Liver (tissue), 9 donors: ENCODE measurements around the gene THAP4. TPM values are rescaled to one million over a fixed set of nuclear protein-coding genes. Genes with fewer than 3 reads are reported as not detected.

ENCODE experiments used
- DNase-seq: peaks from one replicate; pipeline ENCODE4 v3.0.0-alpha.2; 2017; ENCODE audit warnings: low spot score
- H3K27ac ChIP-seq, 2 donors: one replicate each; pipeline ENCODE4 v1.7.0; 2013; ENCODE audit warnings: inconsistent platforms in 2 of 2, low read length in 2 of 2, control low read depth in 1 of 2, low read depth in 1 of 2, mild to moderate bottlenecking in 1 of 2
- H3K27me3 ChIP-seq, 4 donors: one replicate each; pipeline versions ENCODE4 v1.6.1 to v1.7.0; 2013; ENCODE audit warnings: low read length in 3 of 4, inconsistent platforms in 1 of 4, mild to moderate bottlenecking in 1 of 4, moderate library complexity in 1 of 4; ENCODE audit not compliant: control insufficient read depth in 4 of 4, insufficient read depth in 4 of 4
- H3K36me3 ChIP-seq, 4 donors: one replicate each; pipeline versions ENCODE4 v1.6.1 to v1.7.0; 2013; ENCODE audit warnings: low read length in 3 of 4, mild to moderate bottlenecking in 3 of 4, low read depth in 1 of 4, moderate library complexity in 1 of 4; ENCODE audit not compliant: control insufficient read depth in 4 of 4, insufficient read depth in 3 of 4
- H3K4me1 ChIP-seq, 4 donors: one replicate each; pipeline versions ENCODE4 v1.6.1 to v1.7.0; 2013; ENCODE audit warnings: low read length in 3 of 4, mild to moderate bottlenecking in 3 of 4, moderate library complexity in 1 of 4; ENCODE audit not compliant: control insufficient read depth in 4 of 4, insufficient read depth in 4 of 4
- H3K4me3 ChIP-seq, 3 donors: one replicate each; pipeline versions ENCODE4 v1.6.1 to v1.7.0; 2013; ENCODE audit warnings: low read length in 3 of 3, control low read depth in 1 of 3, low read depth in 1 of 3, mild to moderate bottlenecking in 1 of 3
- H3K9ac ChIP-seq, 2 donors: one replicate each; pipeline ENCODE4 v1.7.0; 2013; ENCODE audit warnings: low read length in 2 of 2, mild to moderate bottlenecking in 2 of 2, moderate library complexity in 2 of 2, control low read depth in 1 of 2, low read depth in 1 of 2
- H3K9me3 ChIP-seq, 4 donors: one replicate each; pipeline versions ENCODE4 v1.6.1 to v1.7.0; 2013; ENCODE audit warnings: low read length in 3 of 4; ENCODE audit not compliant: control insufficient read depth in 4 of 4
- ATF3 ChIP-seq: IDR thresholded peaks from 2 replicates; pipeline ENCODE4 v1.6.1; 2016; ENCODE audit warnings: antibody characterized with exemption
- CTCF ChIP-seq: fragments of 150-350 bp; IDR thresholded peaks from 2 replicates; pipeline ENCODE4 v1.5.1; 2017; ENCODE audit warnings: improper control_type of control experiment, low read depth, low read length; ENCODE audit not compliant: missing input control
- EGR1 ChIP-seq, 2 donors: IDR thresholded peaks; 2 replicates each; pipeline ENCODE4 v1.6.1; 2016 to 2018; ENCODE audit warnings: antibody characterized with exemption in 2 of 2, low read depth in 2 of 2
- FOXA1 ChIP-seq: IDR thresholded peaks from 2 replicates; pipeline ENCODE4 v1.6.1; 2016; ENCODE audit warnings: antibody characterized with exemption
- FOXA2 ChIP-seq: IDR thresholded peaks from 2 replicates; pipeline ENCODE4 v1.6.1; 2016; ENCODE audit warnings: antibody characterized with exemption
- GABPA ChIP-seq, 2 donors: IDR thresholded peaks in 1 of 2; conservative IDR thresholded peaks in 1 of 2; 2 replicates each; pipeline ENCODE4 v1.6.1; 2016; ENCODE audit warnings: antibody characterized with exemption in 2 of 2, mild to moderate bottlenecking in 1 of 2, moderate library complexity in 1 of 2
- HNF4A ChIP-seq, 2 donors: conservative IDR thresholded peaks; 2 replicates each; pipeline ENCODE4 v1.6.1; 2016; ENCODE audit warnings: antibody characterized with exemption in 2 of 2, mild to moderate bottlenecking in 2 of 2
- HNF4G ChIP-seq: IDR thresholded peaks from 2 replicates; pipeline ENCODE4 v1.6.1; 2016; ENCODE audit warnings: antibody characterized with exemption
- JUND ChIP-seq, 2 donors: IDR thresholded peaks; 2 replicates each; pipeline ENCODE4 v1.6.1; 2016; ENCODE audit warnings: antibody characterized with exemption in 2 of 2
- MAX ChIP-seq: IDR thresholded peaks from 2 replicates; pipeline ENCODE4 v1.6.1; 2016; ENCODE audit warnings: antibody characterized with exemption
- NR2F2 ChIP-seq: IDR thresholded peaks from 2 replicates; pipeline ENCODE4 v1.6.1; 2016; ENCODE audit warnings: antibody characterized with exemption
- RAD21 ChIP-seq, 2 donors: IDR thresholded peaks; 2 replicates each; pipeline ENCODE4 v1.6.1; 2016; ENCODE audit warnings: antibody characterized with exemption in 2 of 2, mild to moderate bottlenecking in 2 of 2
- RXRA ChIP-seq, 2 donors: IDR thresholded peaks; 2 replicates each; pipeline ENCODE4 v1.6.1; 2017 to 2018; ENCODE audit warnings: antibody characterized with exemption in 2 of 2, mild to moderate bottlenecking in 1 of 2
- SP1 ChIP-seq: IDR thresholded peaks from 2 replicates; pipeline ENCODE4 v1.6.1; 2018; ENCODE audit warnings: antibody characterized with exemption, mild to moderate bottlenecking
- TAF1 ChIP-seq: conservative IDR thresholded peaks from 2 replicates; pipeline ENCODE4 v1.6.1; 2016; ENCODE audit warnings: antibody characterized with exemption, mild to moderate bottlenecking
- YY1 ChIP-seq: IDR thresholded peaks from 2 replicates; pipeline ENCODE4 v1.6.1; 2016; ENCODE audit warnings: antibody characterized with exemption, mild to moderate bottlenecking
- ZBTB33 ChIP-seq: IDR thresholded peaks from 2 replicates; pipeline ENCODE4 v1.6.1; 2016; ENCODE audit warnings: antibody characterized with exemption
- WGBS: extraction: QIAGEN DNeasy Blood & Tissue Kit; methylation state at CpG from one replicate; pipeline ENCODE4 v1.1.7; 2013; 5-methylcytosine and 5-hydroxymethylcytosine counted together
- polyA plus RNA-seq, 2 donors: library from polyadenylated mRNA; stranded (reverse) in 1 of 2; unstranded in 1 of 2; fragments of 200-250 nt in 1 of 2; fragments of >200 nt in 1 of 2; fragmentation: Nextera tagmentation in 1 of 2; extraction: Ambion mirVana in 1 of 2; gene quantifications; one replicate each; pipeline versions ENCODE4 v1.2.1 to v1.2.3, GENCODE V29; 2013 to 2015
- total RNA-seq, 2 donors: library from RNA; depleted of rRNA; stranded (reverse); fragments of >200 nt; gene quantifications; one replicate each; pipeline ENCODE4 v1.2.3, GENCODE V29; 2014
- TF ChIP-seq, protein P1 (sequence below): IDR thresholded peaks from 2 replicates; pipeline ENCODE4 v1.6.1; 2016; ENCODE audit warnings: antibody characterized with exemption, mild to moderate bottlenecking
- donor health status: healthy.
- donor health status: healthy.
- donor health status: healthy.
- donor health status: healthy.
- donor health status: healthy.

The THAP4 gene
- total and polyA plus RNA-seq, 4 donors: 16.8 to 33.1 (median 22.7) TPM

- Histone ChIP-seq H3K4me1 (peaks cover 0 to 9% (median 0%) of the 10 kb centered on the region in 4 donors), H3K36me3 (peaks cover 0 to 20% (median 2%) of the 10 kb centered on the region in 4 donors), H3K9me3 (no peaks in the 10 kb centered on the region), H3K9ac (no peak overlapping the region), H3K4me3 (no peak overlapping the region), H3K27me3 (no peaks in the 10 kb centered on the region), H3K27ac (no peak overlapping the region)
- TF ChIP-seq RXRA (IDR thresholded peaks at IDR 0.05) (no peak), FOXA1 (no peak), TAF1 (no peak), JUND (IDR thresholded peaks at IDR 0.05) (no peak), HNF4G (no peak), MAX (no peak), ZBTB33 (no peak), RAD21 (IDR thresholded peaks at IDR 0.05) (no peak), EGR1 (IDR thresholded peaks at IDR 0.05; ENCODE audit: low read depth in 2 of 2) (no peak), SP1 (no peak), YY1 (no peak), HNF4A (conservative IDR thresholded peaks at IDR 0.05) (no peak), FOXA2 (no peak), GABPA (IDR thresholded peaks at IDR 0.05 in 1 of 2, conservative IDR thresholded peaks at IDR 0.05 in 1 of 2) (no peak), CTCF (no peak), ATF3 (no peak), NR2F2 (no peak)
- TF ChIP-seq, protein P1, sequence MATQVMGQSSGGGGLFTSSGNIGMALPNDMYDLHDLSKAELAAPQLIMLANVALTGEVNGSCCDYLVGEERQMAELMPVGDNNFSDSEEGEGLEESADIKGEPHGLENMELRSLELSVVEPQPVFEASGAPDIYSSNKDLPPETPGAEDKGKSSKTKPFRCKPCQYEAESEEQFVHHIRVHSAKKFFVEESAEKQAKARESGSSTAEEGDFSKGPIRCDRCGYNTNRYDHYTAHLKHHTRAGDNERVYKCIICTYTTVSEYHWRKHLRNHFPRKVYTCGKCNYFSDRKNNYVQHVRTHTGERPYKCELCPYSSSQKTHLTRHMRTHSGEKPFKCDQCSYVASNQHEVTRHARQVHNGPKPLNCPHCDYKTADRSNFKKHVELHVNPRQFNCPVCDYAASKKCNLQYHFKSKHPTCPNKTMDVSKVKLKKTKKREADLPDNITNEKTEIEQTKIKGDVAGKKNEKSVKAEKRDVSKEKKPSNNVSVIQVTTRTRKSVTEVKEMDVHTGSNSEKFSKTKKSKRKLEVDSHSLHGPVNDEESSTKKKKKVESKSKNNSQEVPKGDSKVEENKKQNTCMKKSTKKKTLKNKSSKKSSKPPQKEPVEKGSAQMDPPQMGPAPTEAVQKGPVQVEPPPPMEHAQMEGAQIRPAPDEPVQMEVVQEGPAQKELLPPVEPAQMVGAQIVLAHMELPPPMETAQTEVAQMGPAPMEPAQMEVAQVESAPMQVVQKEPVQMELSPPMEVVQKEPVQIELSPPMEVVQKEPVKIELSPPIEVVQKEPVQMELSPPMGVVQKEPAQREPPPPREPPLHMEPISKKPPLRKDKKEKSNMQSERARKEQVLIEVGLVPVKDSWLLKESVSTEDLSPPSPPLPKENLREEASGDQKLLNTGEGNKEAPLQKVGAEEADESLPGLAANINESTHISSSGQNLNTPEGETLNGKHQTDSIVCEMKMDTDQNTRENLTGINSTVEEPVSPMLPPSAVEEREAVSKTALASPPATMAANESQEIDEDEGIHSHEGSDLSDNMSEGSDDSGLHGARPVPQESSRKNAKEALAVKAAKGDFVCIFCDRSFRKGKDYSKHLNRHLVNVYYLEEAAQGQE: no peak
- WGBS: 92% methylated on average over 17 of the region's 17 CpGs
- no peak for DNase-seq
Observed at GRCh38 chr2:241676665-241677064, 39.7 kb upstream of the THAP4 start.
